HepG2 (cell line): Measurements from ENCODE around the gene MRM3. TPM values are rescaled to one million over a fixed set of nuclear protein-coding genes. Genes with fewer than 3 reads are reported as not detected.

Experiments
- ATAC-seq: fragments of 200-7000 bp; cut with Tn5 transposase; 3 replicates; pipeline ENCODE4 v1.9.1; 2020; ENCODE audit warnings: mild to moderate bottlenecking, moderate library complexity
- BruUV-seq: library from RNA; stranded (reverse); fragments of 400-500 nt; replicated peaks from 2 replicates; lab custom pipeline; 2021; lab: Mats Ljungman, UMichigan
- CTCF ChIA-PET: fragments of 300-600 bp; formaldehyde crosslinking; extraction: SDS; loops from one replicate; lab custom pipeline; 2021; ENCODE audit warnings: low total read pairs, inconsistent platforms, low intra/inter-chr PET ratio; lab: Yijun Ruan, JAX
- POLR2A ChIA-PET: fragments of 350-600 bp; sonication (Branson Sonifier 250); formaldehyde crosslinking; loops from one replicate; lab custom pipeline; 2020; ENCODE audit warnings: antibody characterized with exemption, inconsistent platforms; lab: Yijun Ruan, JAX
- DNase-seq: peaks from one replicate; pipeline ENCODE4 v3.0.0-alpha.2; 2015; ENCODE audit warnings: low spot score
- FAIRE-seq: peaks from 3 replicates; lab custom pipeline; 2011; peaks lifted over from hg19 to GRCh38; lab: Jason Lieb, UNC
- H2AFZ ChIP-seq: one replicate; pipeline ENCODE4 v1.6.1; 2011; ENCODE audit warnings: low read length, inconsistent platforms
- H3K27ac ChIP-seq: fragments of 300-600 bp; 3 replicates; pipeline ENCODE4 v1.8.0; 2011; ENCODE audit warnings: mixed run types, mild to moderate bottlenecking, mixed read lengths, low read length, inconsistent platforms; ENCODE audit not compliant: insufficient read depth; ENCODE audit errors: extremely low read length
- H3K27me3 ChIP-seq, 2 experiments: fragments of 200-600 bp in 1 of 2; 2 replicates in 1 of 2; 3 replicates in 1 of 2; pipeline versions ENCODE4 v1.6.0 to v1.8.0; 2011; ENCODE audit warnings: low read length in 2 of 2, mild to moderate bottlenecking in 2 of 2, moderate library complexity in 2 of 2, inconsistent platforms in 1 of 2; ENCODE audit not compliant: insufficient read depth in 2 of 2, control insufficient read depth in 1 of 2
- H3K36me3 ChIP-seq, 2 experiments: fragments of 200-600 bp in 1 of 2; replicated peaks in 1 of 2; 2 replicates in 1 of 2; 3 replicates in 1 of 2; pipeline versions ENCODE4 v1.5.1 to v1.8.0; 2011; ENCODE audit warnings: low read length in 2 of 2, inconsistent platforms in 1 of 2; ENCODE audit not compliant: insufficient read depth in 2 of 2, control insufficient read depth in 1 of 2
- H3K4me1 ChIP-seq: 2 replicates; pipeline ENCODE4 v1.5.1; 2012; ENCODE audit warnings: low read length, inconsistent platforms; ENCODE audit not compliant: insufficient read depth
- H3K4me2 ChIP-seq: 2 replicates; pipeline ENCODE4 v1.6.0; 2011; ENCODE audit warnings: low read depth, low read length, inconsistent platforms
- H3K4me3 ChIP-seq, 3 experiments: fragments of 200-600 bp in 1 of 3; sonication (generic), shearing (Covaris generic) in 1 of 3; replicated peaks in 1 of 3; 2 replicates each; pipeline ENCODE4 v1.5.1; 2011 to 2016; ENCODE audit warnings: low read length in 3 of 3, inconsistent platforms in 2 of 3, low read depth in 2 of 3, mild to moderate bottlenecking in 2 of 3, control low read depth in 1 of 3, mixed read lengths in 1 of 3; ENCODE audit not compliant: insufficient read depth in 1 of 3
- H3K79me2 ChIP-seq: one replicate; pipeline ENCODE4 v1.6.1; 2011; ENCODE audit warnings: low read length, inconsistent platforms; ENCODE audit not compliant: insufficient read depth
- H3K9ac ChIP-seq: 2 replicates; pipeline ENCODE4 v1.6.0; 2011; ENCODE audit warnings: mild to moderate bottlenecking, low read depth, low read length, inconsistent platforms; ENCODE audit not compliant: insufficient read depth
- H3K9me3 ChIP-seq: 2 replicates; pipeline ENCODE4 v1.5.1; 2012; ENCODE audit warnings: mild to moderate bottlenecking, low read length
- H4K20me1 ChIP-seq: 2 replicates; pipeline ENCODE4 v1.6.0; 2011; ENCODE audit warnings: inconsistent platforms, mild to moderate bottlenecking, low read length, moderate library complexity; ENCODE audit not compliant: insufficient read depth
- HNF4A ChIP-seq: sonication (generic); formaldehyde crosslinking; IDR thresholded peaks from 2 replicates; pipeline ENCODE4 v1.4.0; 2020; ENCODE audit warnings: missing genetic modification reagents
- IRX3 ChIP-seq: sonication (generic); formaldehyde crosslinking; IDR thresholded peaks from 2 replicates; pipeline ENCODE4 v1.8.1; 2023; ENCODE audit warnings: mild to moderate bottlenecking, low read depth, missing genetic modification reagents, borderline replicate concordance
- MIER3 ChIP-seq: IDR thresholded peaks from 2 replicates; pipeline ENCODE4 v1.6.1; 2016; ENCODE audit warnings: missing compliant biosample characterization, borderline replicate concordance
- MZF1 ChIP-seq: sonication (generic); formaldehyde crosslinking; IDR thresholded peaks from 2 replicates; pipeline ENCODE4 v1.8.1; 2023; ENCODE audit warnings: mild to moderate bottlenecking, missing genetic modification reagents, borderline replicate concordance
- NCOA5 ChIP-seq: sonication (generic); formaldehyde crosslinking; IDR thresholded peaks from 2 replicates; pipeline ENCODE4 v1.4.0; 2020; ENCODE audit warnings: missing genetic modification reagents
- RAD51 ChIP-seq: fragments of 450-650 bp; IDR thresholded peaks from 2 replicates; pipeline ENCODE4 v1.6.1; 2016; ENCODE audit warnings: borderline replicate concordance
- RERE ChIP-seq: IDR thresholded peaks from 2 replicates; pipeline ENCODE4 v1.6.1; 2016; ENCODE audit warnings: low read depth, missing genetic modification reagents, missing compliant biosample characterization
- ZNF10 ChIP-seq: sonication (generic); formaldehyde crosslinking; IDR thresholded peaks from 2 replicates; pipeline ENCODE4 v1.4.0; 2020; ENCODE audit warnings: mild to moderate bottlenecking, low read depth, missing genetic modification reagents, borderline replicate concordance
- ZNF609 ChIP-seq: sonication (generic); formaldehyde crosslinking; IDR thresholded peaks from 2 replicates; pipeline ENCODE4 v1.4.0; 2020; ENCODE audit warnings: mild to moderate bottlenecking, missing genetic modification reagents, borderline replicate concordance
- ZNF850 ChIP-seq: sonication (generic); formaldehyde crosslinking; conservative IDR thresholded peaks from 2 replicates; pipeline ENCODE4 v1.9.0; 2021; ENCODE audit warnings: mild to moderate bottlenecking, missing genetic modification reagents
- WGBS: methylation state at CpG from one replicate; pipeline ENCODE4 v1.1.6; 2017; ENCODE audit warnings: low lambda C conversion rate; 5-methylcytosine and 5-hydroxymethylcytosine counted together
- in situ Hi-C: cut with HindIII; loops from 2 replicates; pipeline ENCODE4 v1.10.0; 2017; ENCODE audit warnings: low pct_unique_long_range_greater_than_20kb; ENCODE audit not compliant: extremely low pct_ligation_motif_present
- intact Hi-C: fragments of 100-400 bp; cut with micrococcal nuclease; formaldehyde crosslinking; loops from one replicate; pipeline ENCODE4 v1.10.0; 2022; ENCODE audit not compliant: unreplicated experiment
- polyA plus RNA-seq, 8 experiments: library from polyadenylated mRNA; depleted of rRNA in 3 of 8; stranded (reverse) in 7 of 8; unstranded in 1 of 8; fragments of >200 nt; fragmentation: Illumina TruSeq in 4 of 8; extraction: Trizol in 4 of 8; gene quantifications; 2 replicates each; pipeline versions ENCODE4 v1.2.1 to v1.2.3, GENCODE V29; 2011 to 2016; ENCODE audit warnings: low read depth in 4 of 8, missing spikeins in 1 of 8, mixed read lengths in 1 of 8; ENCODE audit not compliant: insufficient read depth in 1 of 8
- total RNA-seq, 5 experiments: library from RNA; depleted of rRNA; stranded (reverse); fragments of >200 nt; fragmentation: Illumina TruSeq; extraction: Trizol; gene quantifications; 2 replicates each; pipeline ENCODE4 v1.2.3, GENCODE V29; 2016; ENCODE audit warnings: low read depth in 1 of 5
- TF ChIP-seq, protein P1 (sequence below): sonication (generic); formaldehyde crosslinking; IDR thresholded peaks from 2 replicates; pipeline ENCODE4 v1.8.0; 2023; ENCODE audit warnings: mild to moderate bottlenecking, missing genetic modification reagents

The MRM3 gene
- total and polyA plus RNA-seq, 2 of the 13 experiments (the other 11 are each of a cell fraction or from before 2014, with no cell fraction given) = 12.3 to 25.5 TPM

DNA sequence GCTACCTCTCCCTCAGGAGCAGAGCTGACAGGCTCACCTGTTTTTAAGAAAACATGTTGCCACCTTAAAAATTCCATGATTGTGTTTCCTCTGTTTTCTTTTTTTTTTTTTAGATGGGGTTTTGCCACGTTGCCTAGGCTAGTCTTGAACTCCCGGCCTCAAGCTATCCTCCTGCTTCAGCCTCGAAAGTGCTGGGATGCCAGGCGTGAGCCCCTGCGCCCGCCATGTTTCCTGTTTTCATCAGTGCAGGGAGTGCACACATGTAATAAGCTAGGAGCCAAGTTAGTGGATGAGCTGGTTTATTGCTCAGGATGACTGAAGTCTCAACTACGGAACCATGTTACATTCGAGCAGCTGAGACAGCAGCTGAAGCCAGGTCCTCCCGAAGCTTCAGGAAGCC, 13.6 kb downstream of the MRM3 start:
- TF ChIP-seq IRX3 (CRISPR knock-in tag) (no peak), RERE (CRISPR knock-in tag) (no peak), ZNF10 (CRISPR knock-in tag) (no peak), ZNF850 (no peak), RAD51 (no peak), HNF4A (CRISPR knock-in tag) (no peak), ZNF609 (CRISPR knock-in tag) (no peak), NCOA5 (CRISPR knock-in tag) (no peak), MIER3 (no peak), MZF1 (no peak)
- TF ChIP-seq, protein P1, sequence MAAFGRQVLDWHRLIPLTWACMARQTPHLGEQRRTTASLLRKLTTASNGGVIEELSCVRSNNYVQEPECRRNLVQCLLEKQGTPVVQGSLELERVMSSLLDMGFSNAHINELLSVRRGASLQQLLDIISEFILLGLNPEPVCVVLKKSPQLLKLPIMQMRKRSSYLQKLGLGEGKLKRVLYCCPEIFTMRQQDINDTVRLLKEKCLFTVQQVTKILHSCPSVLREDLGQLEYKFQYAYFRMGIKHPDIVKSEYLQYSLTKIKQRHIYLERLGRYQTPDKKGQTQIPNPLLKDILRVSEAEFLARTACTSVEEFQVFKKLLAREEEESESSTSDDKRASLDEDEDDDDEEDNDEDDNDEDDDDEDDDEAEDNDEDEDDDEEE (CRISPR knock-in tag) = no peak
- DNase-seq (no peak), ATAC-seq (no peak), FAIRE-seq (no peak)
- Histone ChIP-seq H2AFZ (no peak overlapping the region), H3K79me2 (no peaks in the 10 kb centered on the region), H3K27ac (no peak overlapping the region), H3K4me2 (no peak overlapping the region), H3K4me3 (no peak overlapping the region), H3K27me3 (no peaks in the 10 kb centered on the region), H3K4me1 (no peaks in the 10 kb centered on the region), H3K9me3 (no peaks in the 10 kb centered on the region), H4K20me1 (no peaks in the 10 kb centered on the region), H3K36me3 (peaks cover 5 to 23% of the 10 kb centered on the region in 2 experiments; a peak in 3 of 5 replicates), H3K9ac (no peak overlapping the region)
- no TSS peak for BruUV-seq
- in situ Hi-C loops = no loop called here
- intact Hi-C loops = loop anchor here (2.0 to 5.0 kb wide), 2 partner anchors 185 to 202 kb away; partner anchors contain the start of gene TIMM22
- POLR2A ChIA-PET = no interaction called here
- CTCF ChIA-PET = interaction anchor here (1.5 to 2.1 kb wide), 2 partner anchors 186 to 201 kb away, joined by 10 to 12 read pairs; partner anchors contain the start of gene TIMM22
- 95% methylated on average over 8 of the region's 9 CpGs for WGBS
